ENCODE data around the gene MCF2L2.

MCF2L2 gene

GRCh38 chr3:183210862-183211341, 217.5 kb downstream of the MCF2L2 start:
- TF ChIP-seq FOXP2 (optimal IDR thresholded peaks at IDR 0.05; ENCODE audit: borderline replicate concordance, extremely low read depth, extremely low read length, insufficient read depth) (no peak), POLR2AphosphoS5 (IDR thresholded peaks at IDR 0.05; ENCODE audit: low read depth, low read length) (no peak), SIN3A (IDR thresholded peaks at IDR 0.05; ENCODE audit: borderline replicate concordance, insufficient read depth, low read length) (no peak), REST (IDR thresholded peaks at IDR 0.05; ENCODE audit: insufficient read depth in 1 of 2, low read depth in 2 of 2, low read length in 2 of 2) (no peak), TAF1 (IDR thresholded peaks at IDR 0.05; ENCODE audit: borderline replicate concordance, insufficient read depth, low read length) (no peak)

GRCh38 chr3:183210341-183210740, 218.1 kb downstream of the MCF2L2 start:
- TF ChIP-seq SIN3A (IDR thresholded peaks at IDR 0.05; ENCODE audit: borderline replicate concordance, insufficient read depth, low read length) (no peak), FOXP2 (optimal IDR thresholded peaks at IDR 0.05; ENCODE audit: borderline replicate concordance, extremely low read depth, extremely low read length, insufficient read depth) (no peak), REST (IDR thresholded peaks at IDR 0.05; ENCODE audit: insufficient read depth in 1 of 2, low read depth in 2 of 2, low read length in 2 of 2) (no peak), TAF1 (IDR thresholded peaks at IDR 0.05; ENCODE audit: borderline replicate concordance, insufficient read depth, low read length) (no peak), POLR2AphosphoS5 (IDR thresholded peaks at IDR 0.05; ENCODE audit: low read depth, low read length) (no peak)

- TF ChIP-seq TAF1 (IDR thresholded peaks at IDR 0.05; ENCODE audit: borderline replicate concordance, insufficient read depth, low read length) = no peak
- TF ChIP-seq POLR2AphosphoS5 (IDR thresholded peaks at IDR 0.05; ENCODE audit: low read depth, low read length) = no peak
- no peak for TF ChIP-seq SIN3A (IDR thresholded peaks at IDR 0.05; ENCODE audit: borderline replicate concordance, insufficient read depth, low read length)
- TF ChIP-seq FOXP2 (optimal IDR thresholded peaks at IDR 0.05; ENCODE audit: borderline replicate concordance, extremely low read depth, extremely low read length, insufficient read depth) = no peak
- no peak for TF ChIP-seq REST (IDR thresholded peaks at IDR 0.05; ENCODE audit: insufficient read depth in 1 of 2, low read depth in 2 of 2, low read length in 2 of 2)
Observed at GRCh38 chr3:183208800-183209199, 219.6 kb downstream of the MCF2L2 start.

GRCh38 chr3:183208260-183208659, 220.2 kb downstream of the MCF2L2 start:
- TF ChIP-seq FOXP2 (optimal IDR thresholded peaks at IDR 0.05; ENCODE audit: borderline replicate concordance, extremely low read depth, extremely low read length, insufficient read depth) (no peak), REST (IDR thresholded peaks at IDR 0.05; ENCODE audit: insufficient read depth in 1 of 2, low read depth in 2 of 2, low read length in 2 of 2) (no peak), TAF1 (IDR thresholded peaks at IDR 0.05; ENCODE audit: borderline replicate concordance, insufficient read depth, low read length) (no peak)

GRCh38 chr3:183203670-183204069, 224.7 kb downstream of the MCF2L2 start:
- TF ChIP-seq REST (IDR thresholded peaks at IDR 0.05; ENCODE audit: insufficient read depth in 1 of 2, low read depth in 2 of 2, low read length in 2 of 2) (no peak), SIN3A (IDR thresholded peaks at IDR 0.05; ENCODE audit: borderline replicate concordance, insufficient read depth, low read length) (no peak), POLR2AphosphoS5 (IDR thresholded peaks at IDR 0.05; ENCODE audit: low read depth, low read length) (no peak)

Data from PFSK-1 (cell line).